ENCODE data around the gene CARS2.

GRCh38 chr13:110652231-110652730 is 53.6 kb downstream of the CARS2 start:
- TF ChIP-seq CTCF (conservative IDR thresholded peaks at IDR 0.05 in 1 of 2, IDR thresholded peaks at IDR 0.05 in 1 of 2; ENCODE audit: extremely low read depth in 1 of 2, insufficient read depth in 1 of 2, low read depth in 1 of 2, low read length in 2 of 2) = no peak
- no peak for TF ChIP-seq EZH2 (IDR thresholded peaks at IDR 0.05; ENCODE audit: borderline replicate concordance, low read length)
